DMS53 treated with DMSO at 0.1 percent for 48 hours (cell line): ENCODE measurements around the gene MT1G.
"Not testable (repeated sequence)": the region's sequence is repeated elsewhere in the genome, so short reads cannot be mapped to it uniquely, and the experiment has no call there.

Source experiments
- DNase-seq: peaks from one replicate; lab custom pipeline; 2025; ENCODE audit not compliant: unreplicated experiment; lab: John Stamatoyannopoulos, UW

MT1G gene

GRCh38 chr16:56637814-56638750, 29.8 kb downstream of the MT1G start, which contains the start of gene MT1A:
Gene MT1A, plus strand, starts transcription at chr16:56638666. Its CDS starts 73 bp downstream, at chr16:56638739.
- DNase-seq: peak; percentile 53

- no peak for DNase-seq
Measured at GRCh38 chr16:56636616-56637413, 31.1 kb downstream of the MT1G start.

GRCh38 chr16:56635441-56635967, 32.4 kb downstream of the MT1G start:
- DNase-seq: no peak

- DNase-seq: no peak
Measured at GRCh38 chr16:56634715-56635440, 33.0 kb downstream of the MT1G start.

GRCh38 chr16:56633535-56633934, 34.3 kb downstream of the MT1G start:
- DNase-seq: no peak

- no peak for DNase-seq
Measured at GRCh38 chr16:56632848-56633365, 35.0 kb downstream of the MT1G start.

- DNase-seq: peak; percentile 16
Measured at GRCh38 chr16:56632156-56632847, 35.6 kb downstream of the MT1G start, which contains the start of gene MT1M. Gene MT1M, plus strand, starts transcription at chr16:56632659. Its CDS starts 73 bp downstream, at chr16:56632732.

- peak; percentile 12 for DNase-seq
Measured at GRCh38 chr16:56631832-56632155, 36.1 kb downstream of the MT1G start.

GRCh38 chr16:56631197-56631596, 36.7 kb downstream of the MT1G start:
- DNase-seq: no peak

GRCh38 chr16:56630134-56630533, 37.7 kb downstream of the MT1G start:
- DNase-seq: no peak

GRCh38 chr16:56629531-56629930, 38.3 kb downstream of the MT1G start:
- DNase-seq: no peak

- no peak for DNase-seq
Measured at GRCh38 chr16:56628486-56629350, 39.1 kb downstream of the MT1G start.

GRCh38 chr16:56626685-56627084, 41.2 kb downstream of the MT1G start:
- DNase-seq: no peak

GRCh38 chr16:56625943-56626654, 41.8 kb downstream of the MT1G start:
- DNase-seq: no peak

GRCh38 chr16:56625140-56625942, 42.5 kb downstream of the MT1G start, which contains the start of gene MT1E:
Gene MT1E, plus strand, starts transcription at chr16:56625781. Its CDS starts 71 bp downstream, at chr16:56625852.
- DNase-seq: peak; percentile 56

- no peak for DNase-seq
Measured at GRCh38 chr16:56623637-56624036, 44.2 kb downstream of the MT1G start.

- not testable (repeated sequence) for DNase-seq
Measured at GRCh38 chr16:56623184-56623583, 44.7 kb downstream of the MT1G start.
